Activated CD4-positive, alpha-beta memory T cell treated with anti-CD3 and anti-CD28 coated beads, Interleukin-2, amount 10 ng/mL, durations not matched to agents 7 days and 5 days (primary cell): ENCODE data around the gene FUT2. TPM values are rescaled to one million over a fixed set of nuclear protein-coding genes. Genes with fewer than 3 reads are reported as not detected.

Experiments used
- CTCF ChIA-PET: fragments of 350-600 bp; sonication (Branson Sonifier 250); formaldehyde crosslinking; loops from one replicate; lab custom pipeline; 2021; ENCODE audit warnings: antibody characterized with exemption, inconsistent platforms; lab: Charles Lee
- POLR2A ChIA-PET: fragments of 350-600 bp; sonication (Branson Sonifier 250); formaldehyde crosslinking; loops from one replicate; lab custom pipeline; 2021; ENCODE audit warnings: antibody characterized with exemption; lab: Charles Lee
- DNase-seq: peaks from one replicate; pipeline ENCODE4 v3.0.0-alpha.2; 2020
- H3K27ac Mint-ChIP-seq: one replicate; pipeline ENCODE4 v1.8.0; 2021; ENCODE audit warnings: mild to moderate bottlenecking, mixed read lengths
- H3K27me3 Mint-ChIP-seq: one replicate; pipeline ENCODE4 v1.8.0; 2021; ENCODE audit warnings: mixed read lengths
- H3K36me3 Mint-ChIP-seq: one replicate; pipeline ENCODE4 v1.8.0; 2021; ENCODE audit warnings: low read depth, mixed read lengths
- H3K4me1 Mint-ChIP-seq: one replicate; pipeline ENCODE4 v1.8.0; 2021; ENCODE audit warnings: mixed read lengths
- H3K4me3 Mint-ChIP-seq: one replicate; pipeline ENCODE4 v1.8.0; 2021; ENCODE audit warnings: mild to moderate bottlenecking, mixed read lengths
- H3K9me3 Mint-ChIP-seq: one replicate; pipeline ENCODE4 v1.8.0; 2021; ENCODE audit warnings: mixed read lengths
- total RNA-seq, 2 experiments: library from RNA; stranded (reverse); gene quantifications; one replicate each; pipeline ENCODE4 v1.2.3, GENCODE V29; 2021

FUT2 gene
- total RNA-seq, 2 experiments from 2014 or later = not detected

DNA sequence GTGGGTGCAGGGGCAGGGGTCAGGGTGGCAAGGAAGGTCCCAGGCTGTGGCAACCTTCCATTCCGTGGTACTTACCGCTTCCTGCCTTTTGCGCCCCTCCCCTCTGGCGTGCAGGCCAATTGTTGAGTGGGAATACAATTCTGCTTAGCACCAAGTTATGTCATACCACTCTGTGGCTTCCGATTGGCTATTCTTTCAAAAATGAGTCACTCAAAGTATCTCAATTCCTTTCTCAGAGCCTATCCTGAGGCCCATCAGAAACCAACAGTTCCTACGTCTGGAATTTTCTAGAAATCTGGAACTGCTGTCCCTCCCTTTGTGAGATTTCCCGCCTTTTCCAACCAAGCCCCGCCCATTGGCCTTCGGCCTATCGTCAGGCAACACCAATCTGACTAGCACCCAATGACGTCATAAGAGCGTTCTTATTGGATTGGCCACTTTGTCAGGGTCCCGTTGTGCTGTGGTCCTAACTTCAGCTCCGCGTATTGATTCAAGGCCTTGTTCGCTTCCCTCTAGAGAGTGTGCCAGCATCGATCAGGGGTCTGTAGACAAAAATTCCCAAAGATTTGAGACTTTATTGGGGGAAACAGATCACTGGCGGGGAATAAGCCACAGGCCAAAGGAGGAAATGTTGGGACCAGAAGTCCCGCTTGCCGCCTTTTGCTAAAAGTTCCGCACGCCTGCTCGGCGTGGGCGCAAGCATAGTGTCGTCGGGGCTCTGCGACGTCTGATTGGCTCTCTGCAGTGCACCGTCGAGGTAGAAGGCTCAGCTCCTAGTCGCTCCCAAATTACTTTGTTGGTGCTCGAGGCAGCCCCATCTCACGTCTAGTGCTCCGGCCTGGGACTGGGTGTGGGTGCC lies 34.7 kb upstream of the FUT2 start:
- ChIA-PET POLR2A (no interaction called here), CTCF (interaction anchor here (0.7 kb wide), 1 partner anchor 14 kb away, joined by 3 read pairs; no protein-coding TSS in a partner anchor)
- peak overlapping the region; percentile 38 for H3K4me3 Mint-ChIP-seq
- no peaks in the 10 kb centered on the region for H3K9me3 Mint-ChIP-seq
- no peaks in the 10 kb centered on the region for H3K36me3 Mint-ChIP-seq
- H3K4me1 Mint-ChIP-seq = peaks cover 17% of the 10 kb centered on the region
- H3K27me3 Mint-ChIP-seq = peaks cover 10% of the 10 kb centered on the region
- H3K27ac Mint-ChIP-seq = peak overlapping the region; percentile 83
- DNase-seq = peak; percentile 85

DNA sequence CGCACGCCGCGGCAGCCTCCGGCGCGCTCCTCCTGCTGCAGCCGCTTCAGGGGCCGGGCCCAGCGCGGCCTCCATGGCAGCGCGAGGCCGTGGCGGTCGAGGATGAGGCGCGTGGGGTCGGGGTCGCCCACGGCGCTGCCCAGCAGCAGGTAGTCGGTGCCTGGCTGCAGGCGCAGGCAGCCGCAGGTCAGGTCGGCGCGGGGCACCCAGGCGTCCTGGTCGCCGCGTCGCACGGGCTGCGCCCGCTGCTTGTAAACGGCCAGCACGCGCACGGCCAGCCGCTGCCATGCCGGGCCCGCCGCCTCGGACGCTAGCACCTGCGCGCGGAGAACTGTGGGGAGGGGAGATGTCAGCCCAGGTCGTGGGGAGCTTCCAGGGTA lies 34.1 kb upstream of the FUT2 start:
- Mint-ChIP-seq H3K27ac (no peak overlapping the region), H3K36me3 (no peaks in the 10 kb centered on the region), H3K9me3 (no peaks in the 10 kb centered on the region), H3K4me3 (no peak overlapping the region), H3K27me3 (peaks cover 8% of the 10 kb centered on the region), H3K4me1 (peaks cover 17% of the 10 kb centered on the region)
- ChIA-PET CTCF (no interaction called here), POLR2A (no interaction called here)
- DNase-seq = no peak

DNA sequence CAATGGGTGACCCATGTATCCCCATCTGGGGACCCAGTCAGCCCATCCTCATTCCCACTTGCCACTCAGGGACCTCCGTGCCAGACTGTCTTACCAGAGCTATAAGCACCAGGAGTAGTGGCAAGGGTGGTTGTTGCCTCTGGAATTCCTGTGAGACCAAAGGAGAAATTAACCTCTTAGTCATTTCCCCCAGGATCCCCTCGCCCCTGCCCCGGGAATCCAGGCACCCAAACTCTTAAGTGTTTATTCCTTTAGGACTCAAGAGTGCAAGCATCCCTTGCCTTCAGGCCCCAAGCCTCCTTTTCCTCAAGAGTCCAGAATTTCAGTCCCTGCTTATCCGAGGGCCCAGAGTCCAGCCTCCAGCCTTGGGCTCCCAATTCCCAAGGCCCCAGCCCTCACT lies 32.1 kb upstream of the FUT2 start:
- CTCF ChIA-PET = no interaction called here
- Mint-ChIP-seq H3K27ac (no peak overlapping the region), H3K4me3 (no peak overlapping the region), H3K4me1 (peaks cover 17% of the 10 kb centered on the region), H3K27me3 (peaks cover 3% of the 10 kb centered on the region), H3K9me3 (peaks cover under 1% of the 10 kb centered on the region), H3K36me3 (no peaks in the 10 kb centered on the region)
- no peak for DNase-seq
- POLR2A ChIA-PET = interaction anchor here (0.9 kb wide), 2 partner anchors 44 to 208 kb away, joined by 3 to 4 read pairs; partner anchors contain the start of genes PPP1R15A, RPL18 and SPHK2

DNA sequence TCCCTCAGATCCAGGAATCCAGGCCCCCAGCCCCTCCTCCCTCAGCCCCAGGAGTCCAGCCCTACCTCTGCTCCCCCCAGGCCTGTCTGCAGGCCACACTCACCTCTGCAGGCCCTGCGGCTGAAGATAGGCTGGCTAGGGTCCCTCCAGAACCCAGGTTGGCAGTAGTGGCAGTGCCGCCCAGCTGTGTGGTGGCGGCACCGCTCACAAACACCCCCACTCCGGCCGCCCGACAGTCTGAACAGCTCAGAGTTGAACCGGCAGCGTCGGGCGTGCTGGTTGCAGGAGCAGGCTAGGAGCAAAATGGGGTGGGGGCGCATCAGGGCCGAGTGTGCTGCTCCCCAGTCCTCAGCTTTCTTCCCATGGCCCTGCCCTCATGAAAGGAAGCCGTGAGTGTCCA lies 31.3 kb upstream of the FUT2 start:
- Mint-ChIP-seq H3K27ac (no peak overlapping the region), H3K27me3 (no peaks in the 10 kb centered on the region), H3K4me3 (no peak overlapping the region), H3K9me3 (peaks cover 4% of the 10 kb centered on the region), H3K36me3 (no peaks in the 10 kb centered on the region), H3K4me1 (peaks cover 14% of the 10 kb centered on the region)
- POLR2A ChIA-PET = interaction anchor here (1.2 kb wide), 1 partner anchor 12 kb away, joined by 4 read pairs; no protein-coding TSS in a partner anchor
- CTCF ChIA-PET = interaction anchor here (1.6 kb wide), 1 partner anchor 10 kb away, joined by 3 read pairs; no protein-coding TSS in a partner anchor
- DNase-seq = no peak

DNA sequence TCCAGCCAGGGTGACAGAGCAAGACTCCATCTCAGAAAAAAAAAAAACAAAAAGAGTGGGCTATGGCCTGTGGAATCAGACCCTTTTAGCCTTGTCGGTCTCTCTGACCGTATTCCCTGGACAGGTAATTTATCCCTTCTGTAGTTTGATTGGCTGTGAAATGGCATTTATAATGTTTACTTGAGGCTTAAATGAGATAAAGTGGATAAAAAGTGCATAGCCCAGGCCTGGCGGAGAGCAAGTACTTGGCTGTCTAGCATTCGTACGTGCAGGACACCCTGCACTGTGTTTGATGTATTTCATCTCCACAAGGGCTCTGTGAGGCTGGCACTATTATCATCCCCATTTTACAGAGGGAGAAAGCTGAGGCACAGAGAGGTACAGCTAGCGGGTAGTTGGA lies 30.0 kb upstream of the FUT2 start:
- Mint-ChIP-seq H3K36me3 (no peaks in the 10 kb centered on the region), H3K4me1 (peaks cover 10% of the 10 kb centered on the region), H3K27ac (no peak overlapping the region), H3K27me3 (no peaks in the 10 kb centered on the region), H3K4me3 (no peak overlapping the region), H3K9me3 (peaks cover 9% of the 10 kb centered on the region)
- no peak for DNase-seq
- ChIA-PET CTCF (interaction anchor here (1.2 to 1.6 kb wide), 2 partner anchors 9 to 20 kb away, joined by 3 to 6 read pairs; partner anchors contain the start of gene CA11), POLR2A (no interaction called here)

DNA sequence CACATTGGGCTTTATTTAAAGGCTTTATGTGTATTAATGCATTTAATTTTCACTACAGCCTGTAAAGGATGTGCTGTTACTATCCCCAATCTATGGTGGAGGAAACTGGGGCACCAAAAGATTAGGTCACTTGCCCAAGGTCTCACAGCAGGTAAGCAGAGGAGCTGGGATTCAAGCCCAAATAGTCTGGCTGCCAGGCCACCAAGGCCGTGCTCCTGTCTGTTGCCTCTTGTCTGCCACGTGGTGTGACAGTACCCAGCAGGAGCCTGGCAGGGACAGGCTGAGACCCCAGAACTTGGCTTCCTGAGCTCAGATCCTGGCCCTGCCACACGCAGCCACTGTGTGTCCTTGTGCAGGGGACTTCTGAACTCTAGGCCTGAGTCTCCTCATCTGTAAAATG lies 27.4 kb upstream of the FUT2 start:
- no peak overlapping the region for H3K4me3 Mint-ChIP-seq
- no peaks in the 10 kb centered on the region for H3K27me3 Mint-ChIP-seq
- no peaks in the 10 kb centered on the region for H3K36me3 Mint-ChIP-seq
- ChIA-PET POLR2A (no interaction called here), CTCF (no interaction called here)
- H3K4me1 Mint-ChIP-seq = no peaks in the 10 kb centered on the region
- no peak overlapping the region for H3K27ac Mint-ChIP-seq
- no peak for DNase-seq
- H3K9me3 Mint-ChIP-seq = peaks cover 9% of the 10 kb centered on the region

DNA sequence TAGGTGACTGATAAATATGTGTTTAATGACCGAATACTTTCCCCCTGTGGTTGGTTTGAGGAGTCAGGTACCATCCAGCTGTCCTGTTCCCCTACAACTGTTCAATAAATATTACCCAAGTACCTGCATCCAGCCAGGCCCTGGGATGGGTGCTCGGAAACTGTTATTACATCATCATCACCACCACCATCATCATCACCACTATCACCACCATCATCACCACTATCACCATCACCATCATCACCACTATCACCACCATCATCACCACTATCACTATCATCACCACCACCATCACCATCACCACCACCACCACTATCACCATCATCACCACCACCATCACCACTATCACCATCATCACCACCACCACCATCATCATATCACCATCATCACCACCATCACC lies 27.0 kb upstream of the FUT2 start:
- ChIA-PET POLR2A (no interaction called here), CTCF (no interaction called here)
- Mint-ChIP-seq H3K36me3 (no peaks in the 10 kb centered on the region), H3K4me1 (no peaks in the 10 kb centered on the region), H3K27me3 (no peaks in the 10 kb centered on the region), H3K9me3 (peaks cover 9% of the 10 kb centered on the region), H3K4me3 (no peak overlapping the region), H3K27ac (no peak overlapping the region)
- DNase-seq = no peak

DNA sequence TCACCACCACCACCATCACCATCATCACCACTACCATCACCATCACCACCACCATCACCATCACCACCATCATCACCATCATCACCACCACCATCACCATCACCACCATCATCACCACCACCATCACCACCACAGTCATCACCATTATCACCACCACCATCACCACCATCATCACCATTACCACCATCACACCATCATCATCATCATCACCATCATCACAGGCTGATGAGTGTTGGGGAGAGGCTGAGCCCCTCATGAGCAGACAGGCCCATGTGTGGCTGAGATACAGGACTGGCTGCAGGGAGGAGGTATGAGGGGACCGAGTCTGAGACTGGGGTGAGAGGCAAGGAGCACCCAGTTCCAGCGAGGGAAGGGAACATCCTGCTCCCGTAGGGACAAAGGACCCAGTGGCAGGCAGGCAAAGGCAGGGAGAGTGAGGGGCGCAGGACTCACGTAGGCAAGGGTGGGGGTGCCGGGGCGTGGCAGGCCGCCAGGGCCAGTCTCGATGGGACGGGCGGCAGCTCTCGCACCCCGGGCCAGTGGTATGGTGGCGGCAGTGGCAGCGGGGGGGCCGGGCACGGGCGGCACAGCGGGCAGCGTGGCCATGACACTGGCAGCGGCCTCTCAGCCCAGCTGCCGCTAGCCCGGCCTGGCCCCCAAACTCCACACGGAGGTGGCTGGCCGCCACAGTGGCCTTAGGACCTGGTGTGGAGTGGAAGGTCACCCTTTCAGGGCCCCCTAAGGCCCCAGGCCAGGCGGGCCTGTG lies 25.7 kb upstream of the FUT2 start:
- peak overlapping the region; percentile 49 for H3K27ac Mint-ChIP-seq
- POLR2A ChIA-PET = no interaction called here
- DNase-seq = no peak
- H3K9me3 Mint-ChIP-seq = peaks cover 9% of the 10 kb centered on the region
- H3K27me3 Mint-ChIP-seq = no peaks in the 10 kb centered on the region
- no peak overlapping the region for H3K4me3 Mint-ChIP-seq
- peaks cover 1% of the 10 kb centered on the region for H3K4me1 Mint-ChIP-seq
- CTCF ChIA-PET = no interaction called here
- H3K36me3 Mint-ChIP-seq = no peaks in the 10 kb centered on the region

DNA sequence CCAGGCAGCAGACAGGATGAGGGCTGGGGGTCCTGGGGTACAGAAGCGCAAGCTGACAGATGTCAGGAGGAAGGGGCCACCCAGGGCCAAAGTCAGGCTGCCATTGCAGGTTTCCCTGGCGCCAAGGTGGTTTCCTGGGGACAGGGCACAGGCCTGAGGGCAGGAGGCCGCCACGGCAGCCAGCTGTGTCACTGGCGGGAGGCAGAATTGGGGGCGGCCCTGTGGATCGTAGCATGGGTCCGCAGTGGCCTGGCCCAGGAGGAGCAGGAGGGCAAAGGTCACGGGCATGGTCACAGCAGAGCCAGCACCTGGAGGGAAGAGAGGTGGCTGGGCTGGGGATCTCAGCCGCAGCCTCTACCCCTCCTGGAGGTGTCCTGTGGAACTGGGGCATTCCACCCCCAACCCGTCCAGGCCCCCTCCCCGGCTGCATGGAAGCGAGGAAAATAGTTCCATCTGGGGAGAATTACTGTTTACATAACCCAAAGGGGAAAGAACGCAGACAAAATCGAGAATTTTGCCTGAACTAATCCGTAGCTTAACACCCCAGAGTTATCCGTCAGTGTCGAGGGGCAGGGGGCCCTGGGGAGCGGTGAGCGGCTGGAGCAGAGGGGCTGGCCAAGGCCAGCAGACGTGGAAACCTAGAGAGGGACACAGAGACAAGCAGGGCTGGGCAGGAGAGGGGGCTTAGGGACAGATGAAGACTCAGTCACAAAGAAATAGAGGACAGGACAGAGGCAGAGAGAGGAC lies 24.9 kb upstream of the FUT2 start:
- CTCF ChIA-PET = no interaction called here
- Mint-ChIP-seq H3K4me1 (peaks cover 5% of the 10 kb centered on the region), H3K9me3 (peaks cover 9% of the 10 kb centered on the region), H3K27ac (no peak overlapping the region), H3K36me3 (no peaks in the 10 kb centered on the region), H3K27me3 (no peaks in the 10 kb centered on the region), H3K4me3 (no peak overlapping the region)
- no peak for DNase-seq
- POLR2A ChIA-PET = no interaction called here

DNA sequence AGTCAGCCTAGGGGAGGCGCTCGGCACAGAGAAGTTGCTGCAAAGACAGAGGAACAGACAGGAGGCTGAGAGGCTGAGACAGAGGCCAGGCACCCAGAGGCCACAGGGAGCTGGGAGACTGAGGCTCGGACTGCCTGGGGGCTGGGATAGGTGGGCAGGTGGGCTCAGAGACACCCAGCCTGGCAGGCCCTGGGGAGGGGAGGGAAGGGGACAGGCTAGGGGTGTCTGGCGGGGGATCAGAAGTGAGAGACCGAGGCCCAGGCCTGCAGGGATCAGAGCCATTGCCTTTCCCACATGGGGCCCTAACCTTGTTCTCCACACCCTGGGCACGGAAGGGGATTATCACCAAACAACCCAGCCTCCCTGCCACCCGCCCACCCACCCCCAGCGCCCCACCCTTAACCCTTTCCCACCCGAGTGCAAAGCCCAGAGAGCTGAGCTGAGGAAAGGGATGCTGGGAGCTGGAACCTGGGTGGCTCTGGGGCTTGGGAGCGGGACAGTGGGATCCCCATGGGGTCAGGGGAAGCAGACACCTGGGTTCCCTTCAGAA lies 24.2 kb upstream of the FUT2 start:
- ChIA-PET POLR2A (no interaction called here), CTCF (no interaction called here)
- no peak for DNase-seq
- H3K27ac Mint-ChIP-seq = no peak overlapping the region
- H3K4me3 Mint-ChIP-seq = no peak overlapping the region
- H3K9me3 Mint-ChIP-seq = peaks cover 9% of the 10 kb centered on the region
- H3K4me1 Mint-ChIP-seq = peaks cover 5% of the 10 kb centered on the region
- no peaks in the 10 kb centered on the region for H3K36me3 Mint-ChIP-seq
- H3K27me3 Mint-ChIP-seq = no peaks in the 10 kb centered on the region

DNA sequence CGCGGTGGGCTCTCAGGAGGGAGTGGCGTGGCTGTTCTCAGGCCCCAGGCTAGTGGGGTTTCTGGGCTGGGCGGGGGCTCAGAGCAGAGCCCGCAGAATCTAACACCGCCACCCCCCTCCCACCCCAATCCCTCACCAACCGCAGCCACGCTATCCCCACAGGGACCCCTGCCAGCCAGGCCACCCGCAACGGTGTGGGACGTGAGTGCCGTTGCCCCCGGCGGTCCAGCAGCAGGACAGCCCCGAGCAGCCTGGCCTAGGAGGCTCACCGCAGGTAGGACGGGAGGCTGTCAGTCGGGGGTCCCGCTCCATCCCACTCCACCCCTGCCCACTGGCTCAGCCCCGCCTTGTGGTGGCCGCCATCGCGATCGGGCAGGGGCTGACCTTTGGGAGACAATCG lies 22.8 kb upstream of the FUT2 start, which contains the start of gene NTN5:
Gene NTN5 (minus strand): TSS at position 24 of the 400 bp plus-strand sequence. CDS start 2,031 bp downstream, outside the sequence.
- no peak for DNase-seq
- peaks cover 9% of the 10 kb centered on the region for H3K9me3 Mint-ChIP-seq
- no peak within 1 kb of the TSS for H3K27ac Mint-ChIP-seq
- CTCF ChIA-PET = no interaction called here
- H3K36me3 Mint-ChIP-seq = no peaks in the 10 kb centered on the region
- POLR2A ChIA-PET = no interaction called here
- H3K27me3 Mint-ChIP-seq = no peaks in the 10 kb centered on the region
- no peak within 1 kb of the TSS for H3K4me3 Mint-ChIP-seq
- peaks cover 5% of the 10 kb centered on the region for H3K4me1 Mint-ChIP-seq

DNA sequence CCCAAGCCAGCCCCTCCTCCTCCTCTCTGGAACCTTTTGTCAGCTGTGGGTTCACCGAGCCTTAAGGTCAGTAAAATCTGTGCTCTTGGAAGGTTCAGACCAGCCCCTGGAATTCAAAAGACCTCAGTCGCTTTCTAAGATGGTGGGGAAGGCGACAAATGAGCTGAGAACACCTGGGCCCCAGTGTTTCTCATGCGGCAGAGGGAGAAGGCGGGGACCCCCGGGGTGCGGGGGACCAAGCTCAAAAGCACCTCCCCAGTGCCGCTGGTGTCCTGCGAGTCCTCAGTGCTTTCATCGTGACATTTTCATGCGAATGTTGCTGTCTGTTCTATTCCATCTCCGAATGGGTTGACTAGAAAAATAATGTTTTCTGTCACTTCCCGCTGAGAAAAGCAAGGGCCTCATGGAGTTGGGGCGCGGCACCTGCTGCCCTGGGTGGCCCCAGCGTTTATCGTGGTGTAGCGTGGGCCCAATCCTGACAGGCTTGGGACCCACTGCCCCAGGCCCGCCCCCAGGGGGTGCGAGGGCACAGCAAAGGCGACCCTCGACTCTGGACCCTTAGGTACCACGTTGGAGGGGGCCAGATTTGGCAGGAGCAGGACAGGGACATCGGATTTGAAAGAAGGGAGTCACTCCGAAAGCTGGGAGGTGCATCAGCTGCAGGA lies 22.2 kb upstream of the FUT2 start:
- Mint-ChIP-seq H3K4me1 (peaks cover 5% of the 10 kb centered on the region), H3K36me3 (no peaks in the 10 kb centered on the region), H3K27ac (no peak overlapping the region), H3K4me3 (no peak overlapping the region), H3K27me3 (no peaks in the 10 kb centered on the region), H3K9me3 (peaks cover 9% of the 10 kb centered on the region)
- no peak for DNase-seq
- ChIA-PET CTCF (interaction anchor here (1.2 to 3.0 kb wide), 7 partner anchors 20 to 169 kb away, joined by 4 to 16 read pairs (median 6); partner anchors contain the start of genes CA11, FUT2 and HSD17B14), POLR2A (no interaction called here)
